ENCODE results near the gene EIF3CL.
"Not testable (repeated sequence)": the region's sequence is repeated elsewhere in the genome, so short reads cannot be mapped to it uniquely, and the experiment has no call there.

EIF3CL gene

GRCh38 chr16:28362600-28362999 is 41.0 kb downstream of the EIF3CL start:
- not testable (repeated sequence) for DNase-seq

DNA sequence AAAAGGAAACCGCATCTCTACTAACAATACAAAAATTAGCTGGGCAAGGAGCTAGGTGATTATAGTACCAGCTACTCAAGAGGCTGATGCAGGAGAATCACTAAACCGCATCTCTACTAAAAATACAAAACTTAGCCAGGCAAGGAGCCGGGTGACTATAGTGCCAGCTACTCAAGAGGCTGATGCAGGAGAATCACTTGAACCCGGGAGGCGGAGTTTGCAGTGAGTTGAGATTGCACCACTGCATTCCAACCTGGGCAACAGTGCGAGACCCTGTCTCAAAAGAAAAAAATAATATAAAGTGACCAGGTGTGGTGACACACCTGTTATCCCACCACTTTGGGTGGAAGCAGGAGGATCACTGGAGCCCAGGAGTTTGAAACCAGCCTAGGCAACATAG is 65.4 kb downstream of the EIF3CL start:
- not testable (repeated sequence) for DNase-seq

GRCh38 chr16:28336940-28337710 is 66.5 kb downstream of the EIF3CL start:
- not testable (repeated sequence) for DNase-seq

GRCh38 chr16:28335678-28336077 is 68.0 kb downstream of the EIF3CL start:
- DNase-seq = not testable (repeated sequence)

DNA sequence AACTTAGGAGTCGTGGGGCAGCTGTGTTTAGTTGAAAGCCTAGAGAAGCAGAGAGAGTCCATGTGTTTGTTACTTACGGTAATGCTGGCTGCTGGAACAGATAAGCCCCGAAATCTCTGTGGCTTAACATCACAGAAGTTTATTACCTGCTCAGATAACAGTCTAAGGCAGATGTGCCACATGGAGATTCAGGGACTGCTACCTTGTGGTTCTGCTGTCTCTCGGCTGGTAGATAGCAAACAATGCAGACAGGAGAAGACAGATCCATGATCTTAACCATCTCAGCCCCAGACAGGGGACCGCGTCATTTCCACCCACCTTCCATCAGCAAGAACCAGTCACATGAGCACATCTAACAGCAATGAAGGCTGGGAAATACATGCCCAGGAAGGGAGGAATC is 71.0 kb downstream of the EIF3CL start:
- not testable (repeated sequence) for DNase-seq

DNA sequence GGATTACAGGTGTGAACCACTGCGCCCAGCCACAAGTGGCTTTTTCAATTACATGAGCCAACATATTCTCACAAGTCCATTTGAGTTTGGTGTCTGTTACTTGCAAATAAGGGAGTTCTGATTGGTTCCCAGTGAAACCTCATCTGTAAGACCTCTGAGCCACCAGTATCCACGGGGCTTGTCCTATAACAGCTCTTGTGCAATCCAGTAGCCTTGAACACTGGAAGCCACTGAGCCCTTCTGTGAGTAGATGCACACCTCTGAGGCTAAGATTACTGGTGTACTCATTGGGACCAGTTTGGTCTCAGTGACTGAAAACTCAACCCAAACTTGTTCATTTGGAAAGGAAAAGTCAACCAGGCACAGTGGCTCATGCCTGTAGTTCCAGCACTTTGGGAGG is 72.7 kb downstream of the EIF3CL start:
- not testable (repeated sequence) for DNase-seq

DNA sequence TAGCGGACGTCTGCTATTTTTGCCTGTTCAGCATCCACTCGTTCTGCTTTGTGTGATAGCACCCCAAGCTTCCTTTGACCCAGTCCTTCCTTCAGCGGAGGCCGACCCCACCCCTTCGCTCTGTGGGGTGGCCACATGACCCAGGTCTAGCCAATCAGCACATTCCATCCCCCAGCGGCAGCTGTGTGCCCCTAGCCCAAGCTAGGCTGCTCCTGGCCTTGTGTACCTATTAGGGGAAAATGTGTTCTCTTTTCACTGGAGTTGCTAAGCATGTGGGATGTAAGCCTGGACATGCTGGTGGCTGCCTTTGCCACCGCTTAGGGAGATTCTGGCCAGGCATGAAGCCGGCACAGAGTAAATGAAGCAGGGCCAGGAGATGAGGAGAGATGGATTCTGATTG is 73.4 kb downstream of the EIF3CL start:
- not testable (repeated sequence) for DNase-seq

Data from NCI-H1694 treated with DMSO at 0.1 percent for 48 hours (cell line).